GM23248 (cell line): ENCODE measurements around the gene RBPMS2.

Source experiments
- EZH2 ChIP-seq: fragments of 200-600 bp; sonication (generic); IDR thresholded peaks from 2 replicates; pipeline ENCODE4 v1.6.1; 2018; ENCODE audit warnings: antibody characterized with exemption, mild to moderate bottlenecking; ENCODE audit not compliant: insufficient read depth, poor library complexity, severe bottlenecking
- EZH2phosphoT487 ChIP-seq: fragments of 200-600 bp; sonication (generic); IDR thresholded peaks from 2 replicates; pipeline ENCODE4 v1.6.1; 2018; ENCODE audit warnings: antibody characterized with exemption, moderate library complexity, mild to moderate bottlenecking, low read depth; ENCODE audit not compliant: insufficient read depth

DNA sequence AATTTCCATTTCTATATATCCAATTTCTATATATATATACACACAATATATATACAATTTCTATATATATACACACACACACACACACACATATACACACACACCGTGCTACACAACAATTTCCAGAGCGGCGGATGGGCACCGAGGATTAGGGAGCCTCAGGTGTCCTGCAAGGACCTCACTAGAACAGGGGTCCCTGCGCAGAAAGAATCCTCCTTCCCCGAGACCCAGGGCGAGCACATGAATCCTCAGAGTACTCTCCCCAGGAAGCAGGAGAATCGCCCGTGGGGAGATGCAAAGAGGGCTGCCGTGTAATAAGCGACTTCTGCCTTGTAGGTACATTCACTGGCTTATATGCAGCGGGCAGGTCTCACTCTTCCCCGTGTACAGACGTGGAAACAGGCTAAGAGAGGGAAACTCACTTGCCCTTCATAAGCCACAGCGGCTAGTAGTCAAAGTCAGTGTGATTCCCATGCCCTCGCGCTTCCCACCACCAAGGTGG is 49.6 kb upstream of the RBPMS2 start:
- TF ChIP-seq EZH2 (no peak), EZH2phosphoT487 (no peak)
